HG03097 (cell line): ENCODE measurements around the gene ACMSD.
"Not testable (repeated sequence)": the region's sequence is repeated elsewhere in the genome, so short reads cannot be mapped to it uniquely, and the experiment has no call there.

ENCODE experiments used
- ATAC-seq: cut with Tn5 transposase; IDR thresholded peaks from one replicate; pipeline ENCODE4 v1.9.1; 2021; ENCODE audit not compliant: unreplicated experiment, low FRiP score

ACMSD gene

DNA sequence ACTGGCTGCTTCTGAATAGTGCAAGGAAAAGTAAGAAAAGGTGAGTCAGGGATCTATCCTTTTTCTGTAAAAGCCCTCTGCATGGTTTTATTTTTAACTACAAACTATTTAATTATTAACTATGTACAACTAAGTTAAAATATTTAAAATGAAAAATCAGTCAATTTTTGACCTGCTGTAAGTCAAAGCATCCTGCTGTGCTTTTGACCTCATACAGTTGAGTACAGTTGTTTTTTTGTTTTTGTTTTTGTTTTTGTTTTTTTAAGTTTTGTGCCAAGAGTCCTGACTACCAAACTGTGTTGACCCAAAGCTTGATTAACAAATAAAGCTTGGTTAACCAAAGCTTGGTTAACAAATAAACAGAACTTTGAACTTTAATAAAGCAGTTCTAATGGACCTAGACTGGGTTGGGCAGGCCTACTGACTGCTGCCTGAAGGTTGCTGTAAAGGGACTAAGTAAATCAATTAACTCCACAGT lies at the start of gene ACMSD:
Gene ACMSD, plus strand, starts transcription at position 474 of the 478 bp plus-strand sequence. CDS start 67 bp downstream, outside the sequence.
- no peak for ATAC-seq

DNA sequence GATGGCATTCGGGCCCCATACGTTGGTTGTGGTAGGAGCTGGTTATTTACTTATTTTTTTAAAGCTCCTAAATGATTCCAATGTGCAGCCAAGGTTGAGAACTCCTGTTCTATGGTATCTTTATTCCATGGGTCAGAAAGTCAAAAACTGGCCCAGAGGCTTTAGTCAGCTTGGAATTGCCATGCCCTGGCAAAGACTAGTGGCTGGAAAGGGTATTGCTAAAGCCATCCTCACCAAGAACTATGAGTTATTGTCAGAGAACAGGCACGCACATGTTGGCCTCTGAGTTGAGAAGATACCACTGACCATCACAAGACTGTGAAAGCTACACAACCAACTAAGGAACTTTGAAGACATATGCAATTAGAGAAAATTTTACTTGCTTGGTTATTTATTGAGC lies 47.9 kb upstream of the ACMSD start:
- no peak for ATAC-seq

DNA sequence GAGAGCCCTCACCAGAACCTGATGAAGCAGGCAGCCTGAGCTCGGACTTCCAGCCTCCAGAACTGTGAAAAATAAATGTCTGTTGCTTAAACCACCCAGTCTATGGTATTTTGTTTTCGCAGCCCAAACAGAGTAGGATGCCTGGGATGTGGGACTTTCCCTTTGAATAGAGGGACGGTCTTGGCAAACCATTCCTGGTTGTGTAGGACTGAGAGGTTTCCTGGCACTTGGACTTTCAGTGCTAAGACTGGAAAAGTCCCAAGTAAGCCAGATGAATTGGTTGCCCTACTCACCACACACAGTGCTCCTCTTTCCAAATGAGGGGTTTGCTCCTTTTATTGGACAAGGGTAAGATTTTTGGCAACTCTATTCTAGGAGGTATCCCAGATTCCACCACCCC lies 46.8 kb upstream of the ACMSD start:
- ATAC-seq: no peak

DNA sequence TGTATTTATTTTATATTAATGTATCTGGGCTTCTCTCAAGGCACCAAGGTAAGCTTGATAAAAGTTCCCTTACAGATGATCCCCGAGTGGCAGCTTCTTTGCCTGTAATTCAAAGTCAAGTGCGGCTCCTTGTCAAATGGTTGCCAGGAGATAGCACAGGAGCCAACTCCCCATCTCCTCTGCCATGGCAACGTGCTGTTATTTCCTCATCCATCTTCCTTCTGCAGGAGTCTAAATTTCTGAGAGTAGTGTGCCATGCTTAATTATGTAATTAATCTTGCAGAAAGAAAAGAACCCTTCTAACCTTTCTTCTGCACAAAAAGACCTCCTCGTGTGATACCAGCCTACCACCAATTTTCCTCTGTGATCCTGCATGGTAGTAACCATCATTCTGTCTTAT lies 46.2 kb upstream of the ACMSD start:
- ATAC-seq: no peak

DNA sequence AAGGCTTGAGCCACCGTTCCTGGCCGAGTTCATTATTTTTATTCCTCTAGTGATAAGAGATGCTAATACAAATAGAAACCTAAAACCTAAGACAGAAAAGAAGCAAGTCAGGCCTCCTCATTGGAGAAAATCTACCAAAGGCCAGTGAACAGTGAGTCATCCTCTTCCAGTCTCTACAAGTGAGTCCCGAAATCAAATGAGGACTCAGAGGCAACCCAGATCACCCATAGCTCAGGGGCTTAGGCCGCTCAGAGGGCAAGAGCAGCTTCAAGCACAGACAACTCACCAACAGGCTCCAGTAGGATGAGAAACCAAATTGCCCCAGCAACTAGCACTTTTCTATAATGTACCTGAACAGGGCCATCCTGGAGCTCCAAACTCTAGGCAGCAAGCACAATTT lies 42.7 kb upstream of the ACMSD start:
- ATAC-seq: no peak

DNA sequence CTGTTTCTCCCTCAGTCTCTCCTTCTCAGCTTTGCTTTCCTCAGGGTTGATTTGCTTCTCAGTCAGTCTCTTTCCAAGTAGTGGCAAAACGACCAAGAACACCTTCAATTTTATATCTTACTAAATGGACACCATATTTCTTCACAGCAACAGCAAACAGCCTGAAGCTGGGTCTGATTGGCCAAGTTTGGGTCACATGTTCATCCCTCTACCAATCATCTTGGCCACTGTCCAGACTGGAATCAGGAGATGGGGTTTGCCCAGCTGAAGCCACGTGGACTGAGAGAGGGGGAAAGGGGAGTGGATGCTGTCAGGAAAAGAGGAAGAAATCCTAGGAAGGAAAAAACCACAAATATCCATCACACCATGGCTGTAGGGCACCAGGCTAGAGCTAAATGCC lies 42.0 kb upstream of the ACMSD start:
- no peak for ATAC-seq

DNA sequence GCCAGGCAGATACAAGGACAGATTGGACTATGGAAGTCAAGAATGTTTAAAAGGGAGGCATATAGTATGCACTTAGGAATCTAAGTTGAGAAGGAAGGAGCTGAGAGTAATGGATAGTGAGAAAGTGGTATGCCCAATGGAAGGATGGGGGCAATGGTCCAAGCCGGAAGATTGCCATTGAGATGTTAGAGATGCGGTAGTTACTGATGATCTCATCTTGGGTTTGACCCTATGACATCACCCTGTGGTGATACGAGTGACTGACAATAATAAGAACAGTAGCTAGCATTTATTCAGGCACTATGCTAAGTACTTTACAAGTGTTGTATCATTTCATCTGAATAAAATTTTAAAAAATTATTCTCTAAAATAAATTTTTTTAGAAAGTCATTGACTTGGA lies 38.5 kb upstream of the ACMSD start:
- ATAC-seq: no peak

DNA sequence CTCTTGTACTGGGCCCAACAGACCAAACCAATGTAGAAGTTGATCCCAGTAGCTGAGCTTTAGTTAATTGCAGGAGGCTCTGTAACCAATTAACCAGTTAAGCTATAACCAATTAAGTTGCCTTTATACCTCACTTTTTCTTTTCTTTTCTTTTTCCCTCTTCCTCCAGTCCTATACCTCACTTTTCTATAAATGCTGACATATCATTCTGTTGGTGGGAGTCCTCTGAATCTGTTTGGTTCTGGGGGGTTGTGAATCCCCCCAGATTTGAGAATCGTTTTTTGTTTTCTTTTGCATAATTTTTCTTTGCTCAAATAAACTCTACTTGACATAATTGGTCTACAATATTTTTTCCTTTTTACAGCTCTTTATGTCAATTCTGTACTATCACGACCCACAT lies 38.1 kb upstream of the ACMSD start:
- no peak for ATAC-seq

DNA sequence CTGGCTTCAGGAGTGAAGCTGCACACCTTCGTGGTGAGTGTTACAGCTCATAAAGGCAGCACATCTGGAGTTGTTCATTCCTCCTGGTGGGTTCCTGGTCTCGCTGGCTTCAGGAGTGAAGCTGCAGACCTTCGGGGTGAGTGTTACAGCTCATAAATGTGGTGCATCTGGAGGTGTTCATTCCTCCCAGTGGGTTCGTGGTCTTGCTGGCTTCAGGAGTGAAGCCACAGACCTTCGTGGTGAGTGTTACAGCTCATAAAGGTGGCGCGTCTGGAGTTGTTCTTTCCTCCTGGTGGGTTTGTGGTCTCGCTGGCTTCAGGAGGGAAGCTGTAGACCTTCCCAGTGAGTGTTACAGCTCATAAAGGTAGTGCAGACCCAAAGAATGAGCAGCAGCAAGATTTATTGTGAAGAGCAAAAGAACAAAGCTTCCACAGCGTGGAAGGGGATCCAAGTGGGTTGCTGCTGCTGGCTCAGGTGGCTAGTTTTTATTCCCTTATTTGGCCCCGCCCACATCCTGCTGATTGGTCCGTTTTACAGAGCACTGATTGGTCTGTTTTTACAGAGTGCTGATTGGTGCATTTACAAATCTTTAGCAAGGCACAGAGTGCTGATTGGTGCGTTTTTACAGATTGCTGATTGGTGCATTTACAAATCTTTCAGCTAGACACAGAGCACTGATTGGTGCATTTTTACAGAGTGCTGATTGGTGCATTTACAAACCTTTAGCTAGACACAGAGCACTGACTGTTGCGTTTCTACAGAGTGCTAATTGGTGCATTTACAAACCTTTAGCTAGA lies 34.6 kb upstream of the ACMSD start:
- ATAC-seq: not testable (repeated sequence)

DNA sequence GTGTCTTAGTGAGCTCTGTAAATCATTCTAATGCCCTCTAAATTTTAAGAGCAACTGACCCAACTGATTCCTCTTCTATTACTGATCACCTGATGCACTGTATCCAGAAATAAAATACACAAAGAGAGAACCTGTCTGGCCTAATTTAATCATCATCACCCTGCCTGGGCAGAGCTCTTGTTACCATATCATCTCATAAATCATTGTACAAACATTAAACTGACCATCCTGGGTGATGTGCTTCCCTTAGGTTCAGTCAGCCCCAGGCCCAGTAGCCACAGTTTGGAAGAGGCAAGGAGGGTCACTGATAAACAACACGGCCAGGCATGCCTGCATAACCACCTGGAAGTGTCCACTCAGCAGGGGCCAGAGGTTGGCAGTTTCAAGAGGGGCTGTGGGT lies 22.7 kb upstream of the ACMSD start:
- no peak for ATAC-seq

DNA sequence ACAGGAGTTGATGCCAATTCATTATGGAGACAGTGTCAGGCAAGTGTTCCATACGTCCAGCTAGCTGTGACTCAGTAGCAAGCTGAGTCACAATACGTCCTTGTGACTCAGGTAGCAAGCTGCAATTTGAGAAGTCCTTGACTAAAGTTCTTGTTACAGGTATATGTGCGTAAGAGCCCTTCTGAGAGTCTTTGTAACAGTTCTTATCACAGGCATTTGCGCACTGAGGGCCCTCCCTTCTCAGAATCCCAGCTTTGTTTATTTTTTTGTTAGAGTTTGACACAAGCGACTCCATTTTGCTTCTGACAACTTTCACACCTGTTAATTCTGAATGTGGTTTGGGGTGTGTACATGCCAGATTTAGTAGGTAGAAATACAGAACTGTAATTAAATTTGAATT lies 20.1 kb upstream of the ACMSD start:
- ATAC-seq: no peak

DNA sequence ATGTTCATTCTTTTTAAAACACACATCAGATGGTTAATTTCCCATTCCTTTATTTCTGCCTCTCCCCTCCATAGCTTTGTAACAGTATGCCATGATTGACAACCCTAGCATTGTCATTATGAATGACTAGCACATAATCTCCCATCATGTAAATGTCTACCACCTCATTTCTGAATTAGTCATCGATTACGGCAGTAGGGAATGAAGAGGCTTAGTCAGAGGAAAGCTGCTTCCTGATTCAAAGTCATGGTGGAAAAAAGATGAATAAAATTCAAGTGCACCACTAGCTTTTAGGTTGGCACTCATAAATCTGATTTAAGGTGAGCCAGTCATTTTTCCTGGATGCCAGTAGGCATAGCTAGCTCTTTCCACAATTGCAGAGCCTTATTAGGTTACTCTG lies 19.1 kb upstream of the ACMSD start:
- ATAC-seq: no peak

DNA sequence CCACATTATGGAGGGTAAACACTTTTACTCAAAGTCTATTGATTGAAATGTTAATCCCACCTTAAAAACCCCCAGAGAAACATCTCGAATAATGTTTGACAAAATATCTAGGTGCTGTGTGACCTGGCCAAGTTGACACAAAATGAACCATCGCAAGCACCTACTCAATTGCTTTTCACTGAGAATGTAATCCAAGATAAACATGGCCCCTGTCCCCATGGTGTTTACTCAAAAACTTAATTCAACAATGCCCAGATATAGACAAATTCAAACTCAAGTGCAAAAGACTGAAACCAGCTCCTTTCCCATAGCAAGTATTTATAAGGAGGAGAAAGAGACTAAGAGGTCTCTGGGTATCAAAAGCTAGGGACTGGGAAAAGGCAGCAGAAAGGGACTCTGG lies 15.0 kb upstream of the ACMSD start:
- no peak for ATAC-seq

DNA sequence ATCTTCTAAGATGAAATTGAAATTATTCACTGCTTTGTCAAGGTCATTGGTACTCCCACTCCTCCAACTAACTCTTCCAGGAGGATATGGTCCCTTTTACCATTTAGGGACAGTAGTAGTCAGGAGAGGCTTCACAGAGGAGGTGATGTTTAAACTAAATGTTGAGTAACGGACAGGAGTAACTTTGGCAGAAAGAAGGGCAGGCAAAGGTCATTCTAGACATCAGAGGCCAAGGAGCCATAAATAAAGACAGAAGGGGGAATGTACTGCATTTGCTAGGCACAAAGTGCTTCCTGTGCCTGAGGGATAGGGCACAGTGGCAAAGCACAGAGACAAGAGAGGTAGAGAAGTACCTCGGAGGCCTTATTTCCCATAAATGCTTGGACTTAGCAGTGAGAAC lies 14.6 kb upstream of the ACMSD start:
- no peak for ATAC-seq

DNA sequence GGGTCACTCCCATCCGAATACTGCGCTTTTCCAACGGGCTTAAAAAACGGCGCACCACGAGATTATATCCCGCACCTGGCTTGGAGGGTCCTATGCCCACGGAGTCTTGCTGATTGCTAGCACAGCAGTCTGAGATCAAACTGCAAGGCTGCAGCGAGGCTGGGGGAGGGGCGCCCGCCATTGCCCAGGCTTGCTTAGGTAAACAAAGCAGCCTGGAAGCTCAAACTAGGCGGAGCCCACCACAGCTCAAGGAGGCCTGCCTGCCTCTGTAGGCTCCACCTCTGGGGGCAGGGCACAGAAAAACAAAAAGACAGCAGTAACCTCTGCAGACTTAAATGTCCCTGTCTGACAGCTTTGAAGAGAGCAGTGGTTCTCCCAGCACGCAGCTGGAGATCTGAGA lies 12.7 kb upstream of the ACMSD start:
- not testable (repeated sequence) for ATAC-seq

DNA sequence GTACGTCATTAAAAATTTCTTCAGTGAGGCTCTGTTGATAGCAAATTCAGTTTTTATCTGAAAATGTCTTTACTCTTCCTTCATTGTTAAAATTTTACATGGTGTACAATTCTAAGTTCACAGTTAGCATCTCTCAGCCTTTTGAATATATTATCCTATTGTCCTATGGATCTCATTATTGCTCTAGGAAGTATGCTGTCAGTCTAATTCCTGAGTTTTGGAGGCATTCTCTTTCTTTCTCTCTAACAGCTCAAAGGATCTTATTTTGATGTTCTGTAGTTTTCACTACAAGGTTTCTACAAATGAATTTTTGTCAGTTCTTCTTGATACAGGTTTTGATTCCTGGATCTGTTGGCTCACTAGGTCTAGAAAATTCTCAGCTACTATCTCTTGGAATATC lies 2.9 kb upstream of the ACMSD start:
- ATAC-seq: no peak

DNA sequence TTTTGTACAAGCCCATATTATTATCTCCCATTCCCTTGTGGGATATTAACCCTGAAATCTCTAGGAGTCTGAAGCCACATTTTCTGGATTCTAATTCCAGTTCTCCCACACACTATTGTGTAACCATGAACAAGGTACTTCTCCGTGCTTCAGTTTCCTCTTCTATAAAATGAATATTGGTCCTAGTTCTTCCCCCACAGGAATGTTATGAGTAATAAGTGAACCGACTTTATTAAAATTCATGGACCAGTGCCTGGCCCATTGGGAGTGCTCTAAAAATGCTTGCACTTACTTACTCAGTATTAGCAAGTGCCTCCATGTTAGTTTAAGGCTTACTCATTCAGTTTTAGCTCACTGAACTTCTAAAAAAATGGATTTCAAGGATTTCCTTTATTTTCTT lies 1.4 kb upstream of the ACMSD start:
- ATAC-seq: no peak

DNA sequence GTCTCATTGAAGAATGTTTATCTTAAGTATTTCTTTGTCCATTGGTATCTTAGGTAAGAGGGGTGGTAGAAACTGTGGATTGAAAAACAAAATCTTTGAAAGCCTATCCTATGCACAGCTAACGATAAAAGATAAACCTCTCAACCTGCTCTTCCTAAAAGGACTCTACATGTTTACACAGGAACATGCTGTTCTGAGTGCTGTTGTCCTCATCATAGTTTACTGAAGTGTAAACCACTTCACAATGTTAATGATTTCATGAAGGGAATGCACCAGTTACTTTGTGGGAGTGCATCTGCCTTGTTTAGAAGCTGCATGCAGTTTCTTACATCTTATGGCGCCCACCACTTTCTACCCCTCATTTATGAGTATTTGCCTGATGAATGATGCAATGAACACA lies 1.2 kb downstream of the ACMSD start:
- ATAC-seq: peak; percentile 75

DNA sequence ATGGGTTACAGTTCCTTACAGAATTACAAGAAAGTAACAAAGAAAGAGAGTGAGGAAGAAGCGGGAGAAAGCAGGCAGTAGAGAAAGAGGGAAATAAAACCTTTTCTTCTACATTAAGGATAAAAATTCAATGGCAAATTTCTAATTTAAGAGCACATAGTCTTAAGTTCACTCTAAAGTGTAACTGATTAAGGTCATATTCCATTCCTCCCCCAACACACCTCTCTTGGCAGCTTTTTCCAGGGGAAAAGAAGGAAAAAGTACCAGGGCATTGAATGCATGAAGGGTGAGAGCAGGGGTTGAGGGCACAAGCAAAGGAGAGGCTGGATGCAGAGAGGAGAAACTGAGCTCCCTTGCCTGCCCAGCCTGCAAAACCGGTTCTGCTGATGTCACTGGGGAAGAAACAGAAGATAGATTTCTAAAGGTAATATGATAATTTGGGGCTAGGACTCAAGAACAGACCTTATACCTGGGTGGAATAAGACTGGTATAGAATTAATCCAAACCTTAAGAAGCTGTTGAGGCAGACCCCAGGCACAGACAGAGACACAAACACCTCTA lies 4.6 kb downstream of the ACMSD start:
- ATAC-seq: no peak

DNA sequence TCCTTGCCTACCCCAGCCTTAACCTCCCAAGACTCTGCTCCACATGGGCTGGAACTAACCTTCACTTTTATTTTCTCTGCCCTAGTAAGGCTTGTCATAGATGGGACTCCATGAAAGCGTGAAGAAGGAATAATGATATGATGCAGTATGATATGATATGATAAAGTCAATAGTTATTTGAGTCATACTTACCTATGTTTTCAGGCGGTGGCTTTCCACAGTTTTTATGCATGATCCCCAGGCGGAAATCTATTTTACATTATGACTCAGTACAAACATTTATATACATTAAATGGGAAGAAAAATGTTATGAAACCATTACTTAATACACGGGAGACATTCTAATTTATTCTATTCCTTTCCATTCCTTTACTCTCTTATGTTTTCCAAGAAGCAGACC lies 5.6 kb downstream of the ACMSD start:
- no peak for ATAC-seq

DNA sequence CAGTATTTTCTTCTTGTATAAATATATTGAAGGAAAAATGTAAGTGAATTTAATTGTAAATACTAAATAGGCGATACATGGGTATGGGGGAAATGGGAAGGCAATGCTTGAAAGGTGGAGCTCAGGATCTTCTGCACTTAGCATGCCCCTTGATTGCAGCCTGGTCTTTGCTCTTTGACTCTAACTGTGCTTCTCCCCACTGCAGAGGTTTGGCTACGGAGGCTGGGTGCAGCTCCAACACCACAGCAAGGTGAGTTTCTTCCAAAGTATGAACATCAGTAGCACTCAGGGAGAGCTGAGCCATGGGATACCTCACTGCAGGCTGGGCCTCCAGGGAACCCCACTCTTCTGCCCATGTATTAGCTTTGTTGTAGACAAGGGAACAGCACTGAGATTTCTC lies 6.6 kb downstream of the ACMSD start:
- ATAC-seq: no peak

DNA sequence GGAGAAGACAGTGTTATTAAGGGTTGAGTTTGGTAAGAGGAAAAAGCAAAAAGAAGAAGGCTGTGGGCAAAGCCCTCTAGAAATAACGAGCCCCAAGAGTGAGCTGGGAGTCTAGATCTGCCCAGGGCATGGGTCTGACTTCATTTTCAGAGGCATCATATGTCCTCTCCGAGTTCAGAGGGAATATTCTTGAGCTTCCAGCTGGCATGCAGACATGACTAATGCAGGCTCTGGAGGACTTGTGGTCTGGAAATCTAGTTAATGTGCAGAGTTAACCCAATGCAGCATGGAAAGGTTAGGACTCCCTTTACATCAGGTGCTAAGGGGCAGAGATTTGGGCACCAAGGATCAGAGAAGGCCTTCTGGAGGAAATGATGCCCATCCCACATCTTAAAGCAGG lies 7.3 kb downstream of the ACMSD start:
- ATAC-seq: no peak
